Kidney (tissue), 14 donors: ENCODE data around the gene BCAS3. TPM values are rescaled to one million over a fixed set of nuclear protein-coding genes. Genes with fewer than 3 reads are reported as not detected.

ENCODE experiments used
- DNase-seq, 5 donors: peaks; one replicate each; pipeline ENCODE4 v3.0.0-alpha.2; 2013 to 2020
- FAIRE-seq: peaks from 2 replicates; lab custom pipeline; 2012; peaks lifted over from hg19 to GRCh38; lab: Jason Lieb, UNC
- H3K27ac ChIP-seq, 2 donors: one replicate each; pipeline ENCODE4 v1.7.0; 2013; ENCODE audit warnings: low read depth in 2 of 2, low read length in 2 of 2, inconsistent platforms in 1 of 2
- H3K27me3 ChIP-seq: one replicate; pipeline ENCODE4 v1.7.1; 2013; ENCODE audit warnings: low read length, inconsistent platforms; ENCODE audit not compliant: control insufficient read depth, insufficient read depth
- H3K36me3 ChIP-seq, 3 donors: one replicate each; pipeline versions ENCODE4 v1.7.0 to v1.7.1; 2013; ENCODE audit warnings: low read length in 3 of 3, control low read depth in 1 of 3, inconsistent platforms in 1 of 3; ENCODE audit not compliant: insufficient read depth in 3 of 3, control insufficient read depth in 2 of 3
- H3K4me1 ChIP-seq, 3 donors: one replicate each; pipeline versions ENCODE4 v1.7.0 to v1.7.1; 2013; ENCODE audit warnings: low read length in 3 of 3, inconsistent platforms in 1 of 3, low read depth in 1 of 3; ENCODE audit not compliant: control insufficient read depth in 2 of 3, insufficient read depth in 2 of 3
- H3K4me3 ChIP-seq, 3 donors: one replicate each; pipeline versions ENCODE4 v1.7.0 to v1.8.1; 2013; ENCODE audit warnings: low read length in 3 of 3, control low read depth in 1 of 3, inconsistent platforms in 1 of 3
- H3K9ac ChIP-seq, 3 donors: one replicate each; pipeline versions ENCODE4 v1.7.0 to v1.7.1; 2013; ENCODE audit warnings: low read length in 3 of 3, control low read depth in 1 of 3, inconsistent platforms in 1 of 3
- H3K9me3 ChIP-seq, 3 donors: one replicate each; pipeline versions ENCODE4 v1.7.0 to v1.7.1; 2013; ENCODE audit warnings: low read length in 3 of 3, control low read depth in 1 of 3, inconsistent platforms in 1 of 3; ENCODE audit not compliant: control insufficient read depth in 2 of 3, insufficient read depth in 1 of 3
- intact Hi-C: fragments of 100-400 bp; cut with DNase I; formaldehyde crosslinking; loops from one replicate; pipeline ENCODE4 v1.11.1; 2022
- polyA plus RNA-seq: library from polyadenylated mRNA; stranded (reverse); fragments of 350-450 nt; fragmentation: Illumina TruSeq; extraction: RNeasy Lipid Tissue Mini Kit (QIAGEN cat#74804); gene quantifications from one replicate; pipeline ENCODE4 v1.2.3, GENCODE V29; 2014; ENCODE audit warnings: low read depth, low replicate concordance; ENCODE audit not compliant: insufficient read depth
- total RNA-seq: library from RNA; stranded (reverse); fragmentation: NEBNext Ultra II Directional; extraction: Animal tissue kit (Norgen Biotek cat#: 25700); gene quantifications from one replicate; pipeline ENCODE4 v1.2.1, GENCODE V29; 2021
- TF ChIP-seq, protein P1 (sequence below): IDR thresholded peaks from 3 replicates; pipeline ENCODE4 v1.5.1; 2012; ENCODE audit warnings: mild to moderate bottlenecking, moderate library complexity, borderline replicate concordance; ENCODE audit not compliant: insufficient read depth; ENCODE audit errors: extremely low read depth
- donor health status: control.
- donor health status: control.
- donor health status: control.
- donor health status: control.
- donor health status: control.
- donor health status: DM: yes; HTN: yes; CAD: no.
- donor health status: Normal renal cell carcinoma (clear cell type).

Gene BCAS3
- total and polyA plus RNA-seq, 2 donors from 2014 or later = 18.3 to 44.1 TPM

DNA sequence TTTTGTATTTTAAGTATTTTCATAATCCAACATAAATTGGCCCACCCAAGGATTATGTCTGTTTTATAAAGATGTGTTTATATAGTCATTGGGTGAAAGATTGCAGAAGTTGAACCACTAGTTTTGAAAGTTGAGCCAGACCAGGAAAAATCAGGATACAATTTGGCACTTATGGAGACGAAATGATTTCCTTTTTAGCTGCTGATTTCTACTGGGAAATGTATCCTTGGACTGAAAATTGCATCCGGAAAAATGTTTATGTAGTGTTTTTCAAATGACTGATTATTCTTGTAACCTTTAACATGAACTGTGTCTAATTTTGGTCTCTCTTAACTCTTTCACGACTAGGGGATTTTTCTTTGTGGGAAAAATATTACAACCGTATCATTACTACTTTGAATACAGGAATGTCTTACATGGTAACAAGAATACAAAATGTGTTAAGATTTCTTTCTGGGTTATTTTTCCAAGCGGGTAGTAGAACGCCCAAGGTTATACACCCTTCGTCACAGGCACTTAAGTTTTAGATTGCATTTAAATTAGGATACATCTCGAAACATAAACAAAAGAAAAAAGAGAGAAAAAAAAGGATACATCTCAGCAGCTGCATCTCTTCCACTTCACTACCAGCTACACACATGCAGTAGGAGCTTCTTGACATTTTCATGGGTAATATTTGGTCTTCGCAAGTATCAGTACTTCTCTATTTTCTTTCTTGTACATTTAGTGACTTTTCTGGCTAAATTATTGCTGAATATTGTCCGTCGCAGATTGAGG lies 449.0 kb downstream of the BCAS3 start:
- no peak for FAIRE-seq
- peak overlapping the region in 1 of 3 donors; percentile 6 for H3K9ac ChIP-seq

DNA sequence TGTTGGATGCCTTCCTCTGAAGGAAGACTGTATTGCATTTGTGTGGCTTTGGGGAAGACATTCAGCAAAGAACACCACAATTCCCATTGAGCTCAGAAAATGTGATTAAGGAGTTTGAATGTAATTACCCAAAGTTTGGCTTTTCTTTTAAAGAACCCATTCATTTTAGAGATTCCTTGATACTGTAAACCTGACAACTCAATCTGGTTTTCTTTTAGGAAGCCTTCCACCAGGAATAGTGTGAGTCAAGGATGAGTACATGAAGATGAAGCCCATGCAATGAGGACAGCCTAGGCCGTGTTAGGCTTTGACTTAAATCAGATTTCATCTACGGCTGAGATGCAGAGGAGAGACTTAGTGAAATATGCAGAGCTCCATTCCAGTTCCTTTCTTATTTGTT lies 450.3 kb downstream of the BCAS3 start:
- FAIRE-seq = no peak
- H3K4me1 ChIP-seq = peaks cover 0 to 12% (median 0%) of the 10 kb centered on the region in 3 donors

More for the DNA sequence above, 449.0 kb downstream of the BCAS3 start:
- no peaks in the 10 kb centered on the region for H3K27me3 ChIP-seq
- intact Hi-C loops = no loop called here
- peak overlapping the region in 1 of 3 donors; percentile 18 for H3K4me3 ChIP-seq
- peak in 2 of 5 donors; percentile 70 to 77 for DNase-seq
- H3K9me3 ChIP-seq = no peaks in the 10 kb centered on the region
- H3K36me3 ChIP-seq = no peaks in the 10 kb centered on the region
- H3K4me1 ChIP-seq = peaks cover 0 to 12% (median 0%) of the 10 kb centered on the region in 3 donors
- no peak overlapping the region for H3K27ac ChIP-seq
- TF ChIP-seq, protein P1, sequence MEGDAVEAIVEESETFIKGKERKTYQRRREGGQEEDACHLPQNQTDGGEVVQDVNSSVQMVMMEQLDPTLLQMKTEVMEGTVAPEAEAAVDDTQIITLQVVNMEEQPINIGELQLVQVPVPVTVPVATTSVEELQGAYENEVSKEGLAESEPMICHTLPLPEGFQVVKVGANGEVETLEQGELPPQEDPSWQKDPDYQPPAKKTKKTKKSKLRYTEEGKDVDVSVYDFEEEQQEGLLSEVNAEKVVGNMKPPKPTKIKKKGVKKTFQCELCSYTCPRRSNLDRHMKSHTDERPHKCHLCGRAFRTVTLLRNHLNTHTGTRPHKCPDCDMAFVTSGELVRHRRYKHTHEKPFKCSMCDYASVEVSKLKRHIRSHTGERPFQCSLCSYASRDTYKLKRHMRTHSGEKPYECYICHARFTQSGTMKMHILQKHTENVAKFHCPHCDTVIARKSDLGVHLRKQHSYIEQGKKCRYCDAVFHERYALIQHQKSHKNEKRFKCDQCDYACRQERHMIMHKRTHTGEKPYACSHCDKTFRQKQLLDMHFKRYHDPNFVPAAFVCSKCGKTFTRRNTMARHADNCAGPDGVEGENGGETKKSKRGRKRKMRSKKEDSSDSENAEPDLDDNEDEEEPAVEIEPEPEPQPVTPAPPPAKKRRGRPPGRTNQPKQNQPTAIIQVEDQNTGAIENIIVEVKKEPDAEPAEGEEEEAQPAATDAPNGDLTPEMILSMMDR = no peak

DNA sequence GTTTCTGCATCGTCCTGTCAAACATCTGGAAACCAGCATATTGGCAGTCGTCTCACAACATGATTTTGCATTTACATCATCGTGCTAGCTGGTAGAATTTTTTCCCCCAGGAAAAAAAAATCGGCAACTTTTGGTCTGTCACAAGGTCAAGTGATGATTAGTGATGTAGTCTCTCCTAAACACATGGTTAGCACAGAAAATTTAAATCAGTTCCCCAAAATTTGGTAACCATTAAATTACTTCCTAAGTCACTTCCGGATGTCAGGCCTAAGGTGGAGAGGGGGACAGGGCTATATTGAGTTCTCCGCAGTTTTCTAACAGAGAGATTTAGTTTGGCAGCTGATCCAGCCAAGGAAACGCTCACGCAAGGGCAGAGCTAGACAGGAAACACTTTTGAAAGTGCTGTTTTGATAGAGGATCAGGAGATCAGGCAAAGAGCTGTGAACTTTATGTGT lies 451.0 kb downstream of the BCAS3 start:
- no peaks in the 10 kb centered on the region for H3K36me3 ChIP-seq
- no peak overlapping the region for H3K9ac ChIP-seq
- intact Hi-C loops = no loop called here
- no peaks in the 10 kb centered on the region for H3K27me3 ChIP-seq
- TF ChIP-seq, protein P1 = no peak
- H3K9me3 ChIP-seq = no peaks in the 10 kb centered on the region
- H3K4me3 ChIP-seq = no peak overlapping the region
- FAIRE-seq (no peak), DNase-seq (no peak)
- peaks cover 0 to 12% (median 0%) of the 10 kb centered on the region in 3 donors for H3K4me1 ChIP-seq
- H3K27ac ChIP-seq = no peak overlapping the region

More for the DNA sequence above, 450.3 kb downstream of the BCAS3 start:
- no peak overlapping the region for H3K27ac ChIP-seq
- no peaks in the 10 kb centered on the region for H3K9me3 ChIP-seq
- H3K36me3 ChIP-seq = no peaks in the 10 kb centered on the region
- H3K27me3 ChIP-seq = no peaks in the 10 kb centered on the region
- intact Hi-C loops = no loop called here
- DNase-seq = no peak
- TF ChIP-seq, protein P1 = no peak
- no peak overlapping the region for H3K4me3 ChIP-seq
- no peak overlapping the region for H3K9ac ChIP-seq
